Activated CD8-positive, alpha-beta T cell treated with anti-CD3 and anti-CD28 coated beads for 36 hours (primary cell): ENCODE measurements around the gene ITK. TPM values are rescaled to one million over a fixed set of nuclear protein-coding genes. Genes with fewer than 3 reads are reported as not detected.

ENCODE experiments used
- ATAC-seq: fragments of 200-7000 bp; cut with Tn5 transposase; one replicate; pipeline ENCODE4 v1.10.0; 2021; ENCODE audit warnings: mild to moderate bottlenecking, moderate library complexity
- CTCF ChIA-PET: fragments of 350-600 bp; sonication (Branson Sonifier 250); formaldehyde crosslinking; loops from one replicate; lab custom pipeline; 2021; ENCODE audit warnings: antibody characterized with exemption; lab: Charles Lee
- POLR2A ChIA-PET: fragments of 350-600 bp; sonication (Branson Sonifier 250); formaldehyde crosslinking; loops from one replicate; lab custom pipeline; 2021; ENCODE audit warnings: antibody characterized with exemption; lab: Charles Lee
- DNase-seq: peaks from one replicate; pipeline ENCODE4 v3.0.0-alpha.2; 2020
- H3K27ac Mint-ChIP-seq: one replicate; pipeline ENCODE4 v1.8.0; 2021; ENCODE audit warnings: mild to moderate bottlenecking, mixed read lengths
- H3K27me3 Mint-ChIP-seq: one replicate; pipeline ENCODE4 v1.8.0; 2021; ENCODE audit warnings: mixed read lengths
- H3K36me3 Mint-ChIP-seq: one replicate; pipeline ENCODE4 v1.8.0; 2021; ENCODE audit warnings: low read depth, mixed read lengths
- H3K4me1 Mint-ChIP-seq: one replicate; pipeline ENCODE4 v1.8.0; 2021; ENCODE audit warnings: low read depth, mixed read lengths
- H3K4me3 Mint-ChIP-seq: one replicate; pipeline ENCODE4 v1.8.0; 2021; ENCODE audit warnings: mild to moderate bottlenecking, moderate library complexity, mixed read lengths
- H3K9me3 Mint-ChIP-seq: one replicate; pipeline ENCODE4 v1.8.0; 2021; ENCODE audit warnings: mixed read lengths
- intact Hi-C: fragments of 100-400 bp; cut with micrococcal nuclease; formaldehyde crosslinking; loops from one replicate; pipeline ENCODE4 v1.10.0; 2022
- total RNA-seq, 2 experiments: library from RNA; stranded (reverse); gene quantifications; one replicate each; pipeline ENCODE4 v1.2.3, GENCODE V29; 2021
- TF ChIP-seq, protein P1 (sequence below): fragments of 200-600 bp; IDR thresholded peaks from one replicate; pipeline ENCODE4 v1.8.0; 2022; ENCODE audit warnings: antibody characterized with exemption, mild to moderate bottlenecking

Gene ITK
- total RNA-seq, 2 experiments from 2014 or later: 229 to 236 TPM

GRCh38 chr5:157214861-157215513 is 34.3 kb downstream of the ITK start:
- peak; percentile 8 for ATAC-seq
- no peaks in the 10 kb centered on the region for H3K9me3 Mint-ChIP-seq
- POLR2A ChIA-PET: interaction anchor here (0.6 to 55.7 kb wide), 14 partner anchors 12 to 177 kb away, joined by 3 to 1980 read pairs (median 6); partner anchors contain the start of genes CYFIP2, GARIN3, ITK and MED7

GRCh38 chr5:157215514-157216167 is 35.0 kb downstream of the ITK start:
- no peaks in the 10 kb centered on the region for H3K27me3 Mint-ChIP-seq
- peak overlapping the region; percentile 58 for H3K4me3 Mint-ChIP-seq
- peaks cover 96% of the 10 kb centered on the region for H3K4me1 Mint-ChIP-seq
- H3K27ac Mint-ChIP-seq: peak overlapping the region; percentile 92
- TF ChIP-seq, protein P1, sequence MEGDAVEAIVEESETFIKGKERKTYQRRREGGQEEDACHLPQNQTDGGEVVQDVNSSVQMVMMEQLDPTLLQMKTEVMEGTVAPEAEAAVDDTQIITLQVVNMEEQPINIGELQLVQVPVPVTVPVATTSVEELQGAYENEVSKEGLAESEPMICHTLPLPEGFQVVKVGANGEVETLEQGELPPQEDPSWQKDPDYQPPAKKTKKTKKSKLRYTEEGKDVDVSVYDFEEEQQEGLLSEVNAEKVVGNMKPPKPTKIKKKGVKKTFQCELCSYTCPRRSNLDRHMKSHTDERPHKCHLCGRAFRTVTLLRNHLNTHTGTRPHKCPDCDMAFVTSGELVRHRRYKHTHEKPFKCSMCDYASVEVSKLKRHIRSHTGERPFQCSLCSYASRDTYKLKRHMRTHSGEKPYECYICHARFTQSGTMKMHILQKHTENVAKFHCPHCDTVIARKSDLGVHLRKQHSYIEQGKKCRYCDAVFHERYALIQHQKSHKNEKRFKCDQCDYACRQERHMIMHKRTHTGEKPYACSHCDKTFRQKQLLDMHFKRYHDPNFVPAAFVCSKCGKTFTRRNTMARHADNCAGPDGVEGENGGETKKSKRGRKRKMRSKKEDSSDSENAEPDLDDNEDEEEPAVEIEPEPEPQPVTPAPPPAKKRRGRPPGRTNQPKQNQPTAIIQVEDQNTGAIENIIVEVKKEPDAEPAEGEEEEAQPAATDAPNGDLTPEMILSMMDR: no peak
- DNase-seq: peak; percentile 69
- ChIA-PET POLR2A (interaction anchor here (0.6 to 55.7 kb wide), 14 partner anchors 11 to 178 kb away, joined by 3 to 1980 read pairs (median 6); partner anchors contain the start of genes CYFIP2, GARIN3, ITK and MED7), CTCF (interaction anchor here (1.0 to 3.3 kb wide), 4 partner anchors 17 to 66 kb away, joined by 3 to 10 read pairs (median 6); no protein-coding TSS in a partner anchor)
- intact Hi-C loops: loop anchor here (2.0 to 5.0 kb wide), 2 partner anchors 33 to 63 kb away; no protein-coding TSS in a partner anchor
- H3K36me3 Mint-ChIP-seq: peaks cover 98% of the 10 kb centered on the region
- no peaks in the 10 kb centered on the region for H3K9me3 Mint-ChIP-seq
- ATAC-seq: peak; percentile 13

More at GRCh38 chr5:157214861-157215513, 34.3 kb downstream of the ITK start:
- intact Hi-C loops: loop anchor here (5.0 kb wide), 1 partner anchor 63 kb away; no protein-coding TSS in a partner anchor
- peak; percentile 61 for DNase-seq
- CTCF ChIA-PET: interaction anchor here (1.0 to 3.3 kb wide), 4 partner anchors 11 to 66 kb away, joined by 3 to 10 read pairs (median 6); no protein-coding TSS in a partner anchor
- peaks cover 96% of the 10 kb centered on the region for H3K36me3 Mint-ChIP-seq
- peaks cover 95% of the 10 kb centered on the region for H3K4me1 Mint-ChIP-seq
- peak overlapping the region; percentile 92 for H3K27ac Mint-ChIP-seq
- H3K27me3 Mint-ChIP-seq: no peaks in the 10 kb centered on the region
- H3K4me3 Mint-ChIP-seq: peak overlapping the region; percentile 58
- TF ChIP-seq, protein P1: no peak

GRCh38 chr5:157216391-157217142 is 35.9 kb downstream of the ITK start:
- peak overlapping the region; percentile 58 for H3K4me3 Mint-ChIP-seq
- ChIA-PET CTCF (interaction anchor here (1.1 to 3.9 kb wide), 9 partner anchors 10 to 67 kb away, joined by 3 to 27 read pairs (median 9); no protein-coding TSS in a partner anchor), POLR2A (interaction anchor here (0.8 to 55.7 kb wide), 12 partner anchors 10 to 73 kb away, joined by 3 to 1980 read pairs (median 10); partner anchors contain the start of genes CYFIP2, GARIN3, ITK and MED7)
- TF ChIP-seq, protein P1: no peak
- no peaks in the 10 kb centered on the region for H3K9me3 Mint-ChIP-seq
- DNase-seq (no peak), ATAC-seq (no peak)
- peak overlapping the region; percentile 92 for H3K27ac Mint-ChIP-seq
- intact Hi-C loops: loop anchor here (2.0 to 5.0 kb wide), 2 partner anchors 34 to 64 kb away; no protein-coding TSS in a partner anchor
- no peaks in the 10 kb centered on the region for H3K27me3 Mint-ChIP-seq
- peaks cover 94% of the 10 kb centered on the region for H3K4me1 Mint-ChIP-seq
- peaks cover 95% of the 10 kb centered on the region for H3K36me3 Mint-ChIP-seq

GRCh38 chr5:157217289-157218024 is 36.8 kb downstream of the ITK start:
- POLR2A ChIA-PET: interaction anchor here (0.8 to 55.7 kb wide), 14 partner anchors 9 to 172 kb away, joined by 3 to 1980 read pairs (median 6); partner anchors contain the start of genes CYFIP2, GARIN3, ITK and MED7
- H3K9me3 Mint-ChIP-seq: no peaks in the 10 kb centered on the region
- TF ChIP-seq, protein P1: no peak
- intact Hi-C loops: loop anchor here (2.0 to 5.0 kb wide), 2 partner anchors 35 to 65 kb away; no protein-coding TSS in a partner anchor
- no peaks in the 10 kb centered on the region for H3K27me3 Mint-ChIP-seq
- peaks cover 93% of the 10 kb centered on the region for H3K4me1 Mint-ChIP-seq
- H3K4me3 Mint-ChIP-seq: peak overlapping the region; percentile 36
- peak overlapping the region; percentile 92 for H3K27ac Mint-ChIP-seq
- ATAC-seq (peak; percentile 13), DNase-seq (peak; percentile 72)
- CTCF ChIA-PET: interaction anchor here (1.0 to 3.9 kb wide), 9 partner anchors 9 to 68 kb away, joined by 3 to 27 read pairs (median 6); no protein-coding TSS in a partner anchor
- peaks cover 94% of the 10 kb centered on the region for H3K36me3 Mint-ChIP-seq
